HCT116 (cell line): ENCODE data around the gene AP3B1. TPM values are rescaled to one million over a fixed set of nuclear protein-coding genes. Genes with fewer than 3 reads are reported as not detected.

Source experiments
- ATAC-seq: fragments of 200-7000 bp; cut with Tn5 transposase; 2 replicates; pipeline ENCODE4 v1.9.1; 2020; ENCODE audit warnings: mild to moderate bottlenecking, moderate library complexity
- BruUV-seq: library from RNA; stranded (reverse); fragments of 400-500 nt; replicated peaks from 2 replicates; lab custom pipeline; 2021; lab: Mats Ljungman, UMichigan
- CTCF ChIA-PET: fragments of 300-600 bp; sonication (Branson Sonifier 250); formaldehyde crosslinking; loops from one replicate; lab custom pipeline; 2021; ENCODE audit warnings: antibody characterized with exemption; lab: Charles Lee
- POLR2A ChIA-PET: fragments of 300-600, 350-600 bp; sonication (Branson Sonifier 250); formaldehyde crosslinking; loops from one replicate; lab custom pipeline; 2021; ENCODE audit warnings: antibody characterized with exemption; lab: Charles Lee
- RAD21 ChIA-PET, 2 experiments: fragments of 300-600 bp; sonication (Branson Sonifier 250); formaldehyde crosslinking; loops; one replicate each; lab custom pipeline; 2023; ENCODE audit warnings: low total read pairs in 2 of 2; ENCODE audit not compliant: uncharacterized antibody in 2 of 2, unreplicated experiment in 2 of 2, low non-redundant PET in 1 of 2; lab: Charles Lee
- DNase-seq: peaks from one replicate; pipeline ENCODE4 v3.0.0-alpha.2; 2010; ENCODE audit warnings: low read depth, low spot score
- H2AFZ ChIP-seq: fragments of 200-600 bp; shearing (Covaris generic), sonication (generic); 2 replicates; pipeline ENCODE4 v1.6.1; 2017; ENCODE audit warnings: low read depth, mixed run types, mixed read lengths, antibody characterized with exemption, low read length; ENCODE audit not compliant: poor library complexity, severe bottlenecking
- H3K27ac ChIP-seq: 2 replicates; pipeline ENCODE4 v1.5.1; 2012; ENCODE audit warnings: low read depth, low read length
- H3K27me3 ChIP-seq: fragments of 200-600 bp; sonication (generic); 2 replicates; pipeline ENCODE4 v1.6.1; 2016; ENCODE audit warnings: mixed run types, low read length, mixed read lengths; ENCODE audit not compliant: insufficient read depth
- H3K36me3 ChIP-seq, 2 experiments: fragments of 200-500 bp in 1 of 2; fragments of 200-600 bp in 1 of 2; sonication (Bioruptor generic) in 1 of 2; sonication (generic) in 1 of 2; 2 replicates each; pipeline versions ENCODE4 v1.5.1 to v1.6.1; 2014 to 2016; ENCODE audit warnings: low read length in 2 of 2, inconsistent platforms in 1 of 2, mixed read lengths in 1 of 2, mixed run types in 1 of 2; ENCODE audit not compliant: insufficient read depth in 2 of 2, control insufficient read depth in 1 of 2
- H3K4me1 ChIP-seq, 2 experiments: fragments of 200-600 bp in 1 of 2; sonication (generic) in 1 of 2; 2 replicates each; pipeline versions ENCODE4 v1.5.1 to v1.6.1; 2012 to 2017; ENCODE audit warnings: low read length in 2 of 2, inconsistent platforms in 1 of 2, mild to moderate bottlenecking in 1 of 2, mixed read lengths in 1 of 2, mixed run types in 1 of 2, moderate library complexity in 1 of 2; ENCODE audit not compliant: insufficient read depth in 2 of 2, control insufficient read depth in 1 of 2
- H3K4me2 ChIP-seq: fragments of 200-600 bp; sonication (generic); 2 replicates; pipeline ENCODE4 v1.6.1; 2017; ENCODE audit warnings: mixed run types, low read length, mixed read lengths
- H3K4me3 ChIP-seq, 2 experiments: fragments of 200-600 bp in 1 of 2; sonication (generic) in 1 of 2; replicated peaks in 1 of 2; 2 replicates each; pipeline ENCODE4 v1.5.1; 2011 to 2016; ENCODE audit warnings: low read length in 2 of 2, control low read depth in 1 of 2, low read depth in 1 of 2, mild to moderate bottlenecking in 1 of 2, mixed read lengths in 1 of 2, mixed run types in 1 of 2
- H3K79me2 ChIP-seq: fragments of 200-600 bp; sonication (generic); 2 replicates; pipeline ENCODE4 v1.6.1; 2017; ENCODE audit warnings: mild to moderate bottlenecking, mixed run types, low read length, moderate library complexity, mixed read lengths; ENCODE audit not compliant: insufficient read depth
- H3K9ac ChIP-seq: fragments of 200-600 bp; sonication (generic); 2 replicates; pipeline ENCODE4 v1.6.1; 2016; ENCODE audit warnings: low read length, mixed read lengths
- H3K9me2 ChIP-seq: fragments of 200-600 bp; sonication (generic), shearing (Covaris generic); 2 replicates; pipeline ENCODE4 v1.6.1; 2017; ENCODE audit warnings: mixed run types, mild to moderate bottlenecking, moderate library complexity; ENCODE audit not compliant: insufficient read depth
- H3K9me3 ChIP-seq, 2 experiments: fragments of 200-500 bp in 1 of 2; fragments of 200-600 bp in 1 of 2; sonication (Bioruptor generic) in 1 of 2; sonication (generic) in 1 of 2; 2 replicates each; pipeline ENCODE4 v1.6.1; 2014 to 2017; ENCODE audit warnings: low read length in 2 of 2, mixed read lengths in 2 of 2, inconsistent platforms in 1 of 2, low read depth in 1 of 2, mild to moderate bottlenecking in 1 of 2, mixed run types in 1 of 2, moderate library complexity in 1 of 2; ENCODE audit not compliant: control insufficient read depth in 1 of 2, insufficient read depth in 1 of 2
- H4K20me1 ChIP-seq: fragments of 200-600 bp; sonication (generic), shearing (Covaris generic); 2 replicates; pipeline ENCODE4 v1.6.1; 2017; ENCODE audit warnings: mixed run types, mild to moderate bottlenecking, moderate library complexity; ENCODE audit not compliant: insufficient read depth
- ATF3 ChIP-seq: IDR thresholded peaks from 2 replicates; pipeline ENCODE4 v1.6.1; 2012
- CBX3 ChIP-seq: IDR thresholded peaks from 2 replicates; pipeline ENCODE4 v1.6.1; 2012; ENCODE audit warnings: low read depth
- CEBPB ChIP-seq: IDR thresholded peaks from 2 replicates; pipeline ENCODE4 v1.6.1; 2012; ENCODE audit warnings: low read depth
- CTCF ChIP-seq, 3 experiments: fragments of 200-600 bp in 1 of 3; sonication (generic) in 1 of 3; IDR thresholded peaks in 2 of 3; conservative IDR thresholded peaks in 1 of 3; 2 replicates each; pipeline ENCODE4 v1.5.1; 2012 to 2017; ENCODE audit warnings: low read depth in 2 of 3, low read length in 2 of 3, antibody characterized with exemption in 1 of 3, borderline replicate concordance in 1 of 3, control low read depth in 1 of 3, mild to moderate bottlenecking in 1 of 3, mixed read lengths in 1 of 3, mixed run types in 1 of 3, moderate library complexity in 1 of 3; ENCODE audit not compliant: insufficient read depth in 1 of 3
- EGR1 ChIP-seq: IDR thresholded peaks from 2 replicates; pipeline ENCODE4 v1.6.1; 2012; ENCODE audit warnings: low read depth
- ELF1 ChIP-seq: IDR thresholded peaks from 2 replicates; pipeline ENCODE4 v1.6.1; 2012; ENCODE audit warnings: low read depth, borderline replicate concordance
- EZH2phosphoT487 ChIP-seq: fragments of 200-600 bp; IDR thresholded peaks from 2 replicates; pipeline ENCODE4 v1.6.1; 2018; ENCODE audit warnings: antibody characterized with exemption, borderline replicate concordance
- FOSL1 ChIP-seq: IDR thresholded peaks from 2 replicates; pipeline ENCODE4 v1.6.1; 2012; ENCODE audit warnings: low read depth
- JUND ChIP-seq: IDR thresholded peaks from 2 replicates; pipeline ENCODE4 v1.6.1; 2012
- MAX ChIP-seq: IDR thresholded peaks from 2 replicates; pipeline ENCODE4 v1.6.1; 2012
- POLR2A ChIP-seq: IDR thresholded peaks from 2 replicates; pipeline ENCODE4 v1.7.0; 2011; ENCODE audit warnings: borderline replicate concordance; ENCODE audit not compliant: insufficient read depth, insufficient read length; ENCODE audit errors: extremely low read depth
- POLR2AphosphoS5 ChIP-seq: IDR thresholded peaks from 2 replicates; pipeline ENCODE4 v1.6.1; 2011; ENCODE audit warnings: mild to moderate bottlenecking, low read depth, low read length, moderate library complexity
- RAD21 ChIP-seq: IDR thresholded peaks from 2 replicates; pipeline ENCODE4 v1.6.1; 2012; ENCODE audit warnings: low read depth, mild to moderate bottlenecking
- REST ChIP-seq: IDR thresholded peaks from 2 replicates; pipeline ENCODE4 v1.6.1; 2012; ENCODE audit warnings: low read depth
- SP1 ChIP-seq: IDR thresholded peaks from 2 replicates; pipeline ENCODE4 v1.6.1; 2012; ENCODE audit warnings: low read depth
- YY1 ChIP-seq: IDR thresholded peaks from 2 replicates; pipeline ENCODE4 v1.6.1; 2011; ENCODE audit warnings: low read length, low read depth, moderate library complexity, mild to moderate bottlenecking; ENCODE audit not compliant: insufficient replicate concordance; ENCODE audit errors: extremely low read depth
- ZBTB33 ChIP-seq: IDR thresholded peaks from 2 replicates; pipeline ENCODE4 v1.6.1; 2011; ENCODE audit warnings: mild to moderate bottlenecking, low read length, moderate library complexity; ENCODE audit not compliant: insufficient replicate concordance; ENCODE audit errors: extremely low read depth
- ZFX ChIP-seq: fragments of 450-650 bp; IDR thresholded peaks from 2 replicates; pipeline ENCODE4 v1.6.1; 2017
- ZNF274 ChIP-seq: fragments of 200-500 bp; sonication (Bioruptor generic); IDR thresholded peaks from 2 replicates; pipeline ENCODE4 v1.6.1; 2014; ENCODE audit warnings: mild to moderate bottlenecking, low read depth, low read length, inconsistent platforms
- intact Hi-C: fragments of 100-400 bp; cut with micrococcal nuclease; formaldehyde crosslinking; loops from 2 replicates; pipeline ENCODE4 v1.10.0; 2022
- total RNA-seq: library from RNA; stranded (reverse); gene quantifications from one replicate; pipeline ENCODE4 v1.2.1, GENCODE V29; 2021; ENCODE audit not compliant: unreplicated experiment

The AP3B1 gene
- total RNA-seq, 1 experiment from 2014 or later, result 54.5 TPM

GRCh38 chr5:78335976-78336375 is 41.5 kb upstream of the AP3B1 start:
- Histone ChIP-seq H3K36me3 (no peaks in the 10 kb centered on the region), H3K9ac (no peak overlapping the region), H4K20me1 (no peaks in the 10 kb centered on the region), H3K9me2 (no peaks in the 10 kb centered on the region), H3K9me3 (no peaks in the 10 kb centered on the region), H3K27ac (no peak overlapping the region), H3K4me2 (no peak overlapping the region), H3K27me3 (no peaks in the 10 kb centered on the region), H3K4me3 (no peak overlapping the region), H2AFZ (no peak overlapping the region), H3K4me1 (no peaks in the 10 kb centered on the region), H3K79me2 (no peaks in the 10 kb centered on the region)
- intact Hi-C loops, result no loop called here
- ATAC-seq (no peak), DNase-seq (no peak)
- POLR2A ChIA-PET, result no interaction called here
- no peak for TF ChIP-seq EZH2phosphoT487
- TF ChIP-seq SP1, result no peak
- no peak for TF ChIP-seq EGR1
- TF ChIP-seq REST, result no peak
- TF ChIP-seq ZBTB33, result no peak
- no peak for TF ChIP-seq ZNF274
- TF ChIP-seq RAD21, result no peak
- TF ChIP-seq CBX3, result no peak
- no peak for TF ChIP-seq POLR2AphosphoS5
- TF ChIP-seq MAX, result no peak
- TF ChIP-seq ATF3, result no peak
- TF ChIP-seq JUND, result no peak
- no peak for TF ChIP-seq FOSL1
- no peak for TF ChIP-seq CEBPB
- no peak for TF ChIP-seq ZFX
- TF ChIP-seq CTCF (IDR thresholded peaks at IDR 0.05 in 2 of 3, conservative IDR thresholded peaks at IDR 0.05 in 1 of 3; ENCODE audit: borderline replicate concordance in 1 of 3, insufficient read depth in 1 of 3, low read depth in 2 of 3, low read length in 2 of 3), result no peak
- TF ChIP-seq YY1, result no peak
- no peak for TF ChIP-seq ELF1
- TF ChIP-seq POLR2A, result no peak
- no TSS peak for BruUV-seq
- CTCF ChIA-PET, result interaction anchor here (1.1 kb wide), 1 partner anchor 15 kb away, joined by 4 read pairs; no protein-coding TSS in a partner anchor
- RAD21 ChIA-PET, result no interaction called here
